ENCODE data around the gene JAML.

- no peak for TF ChIP-seq EZH2 (IDR thresholded peaks at IDR 0.05; ENCODE audit: low read depth, low read length, severe bottlenecking)
- TF ChIP-seq CTCF (IDR thresholded peaks at IDR 0.05; ENCODE audit: control extremely low read depth in 1 of 3, insufficient read depth in 1 of 3, low read depth in 1 of 3, low read length in 3 of 3) = no peak; a peak in 1 of 4 replicates
- no peak for TF ChIP-seq POU5F1 (IDR thresholded peaks at IDR 0.05; ENCODE audit: low read depth, low read length)
- no peak for TF ChIP-seq SP1 (IDR thresholded peaks at IDR 0.05; ENCODE audit: low read depth, low read length)
- TF ChIP-seq ATF2 (IDR thresholded peaks at IDR 0.05; ENCODE audit: low read length) = no peak
- no peak for TF ChIP-seq USF2 (IDR thresholded peaks at IDR 0.05; ENCODE audit: low read length)
- TF ChIP-seq POLR2AphosphoS5 (IDR thresholded peaks at IDR 0.05; ENCODE audit: low read depth, low read length) = no peak
- TF ChIP-seq CHD2 (IDR thresholded peaks at IDR 0.05; ENCODE audit: low read length) = no peak
- TF ChIP-seq SIN3A (conservative IDR thresholded peaks at IDR 0.05 in 1 of 2, IDR thresholded peaks at IDR 0.05 in 1 of 2; ENCODE audit: low read depth in 1 of 2, low read length in 2 of 2) = 0 out of 4 replicates have a peak, but pooled peaks of 1 of the 2 experiments have one; percentile 47
- no peak for TF ChIP-seq POLR2A (IDR thresholded peaks at IDR 0.05; ENCODE audit: control extremely low read depth in 1 of 2, low read depth in 2 of 2, low read length in 2 of 2)
Observed at GRCh38 chr11:118152020-118152551, 72.7 kb downstream of the JAML start.

Measured in H1 (cell line).